A549 (cell line): ENCODE data around the gene COX4I1.

ENCODE experiments used
- BHLHE40 ChIP-seq: IDR thresholded peaks from 2 replicates; pipeline ENCODE4 v1.6.1; 2012; ENCODE audit warnings: low read depth, low read length, inconsistent platforms
- FOSL2 ChIP-seq, 2 experiments: fragments of 450-650 bp in 1 of 2; fragments of >200 bp in 1 of 2; sonication (Bioruptor Twin) in 1 of 2; formaldehyde crosslinking; IDR thresholded peaks; 2 replicates each; pipeline versions ENCODE4 v1.5.0 to v1.6.1; 2016 to 2020; ENCODE audit warnings: mild to moderate bottlenecking in 1 of 2, moderate library complexity in 1 of 2
- GATA3 ChIP-seq: IDR thresholded peaks from 2 replicates; pipeline ENCODE4 v1.6.1; 2012; ENCODE audit warnings: borderline replicate concordance
- POLR2A ChIP-seq: IDR thresholded peaks from 2 replicates; pipeline ENCODE4 v1.6.1; 2012; ENCODE audit warnings: mild to moderate bottlenecking, low read length
- TF ChIP-seq, protein P1 (sequence below): IDR thresholded peaks from 2 replicates; pipeline ENCODE4 v1.6.1; 2012
- TF ChIP-seq, protein P2 (sequence below): fragments of 250-450 bp; sonication (Bioruptor Pico); IDR thresholded peaks from 2 replicates; pipeline ENCODE4 v1.5.0; 2021; ENCODE audit warnings: mild to moderate bottlenecking, moderate library complexity, borderline replicate concordance
- TF ChIP-seq, protein P3 (sequence below): fragments of >200 bp; sonication (Bioruptor Twin); formaldehyde crosslinking; IDR thresholded peaks from 3 replicates; pipeline ENCODE4 v1.5.1; 2016
- TF ChIP-seq, protein P4 (sequence below): fragments of 200-600 bp; sonication (generic); IDR thresholded peaks from 2 replicates; pipeline ENCODE4 v1.6.1; 2016; ENCODE audit warnings: antibody characterized with exemption, mild to moderate bottlenecking, moderate library complexity

- no peak for TF ChIP-seq POLR2A
- TF ChIP-seq, protein P1, sequence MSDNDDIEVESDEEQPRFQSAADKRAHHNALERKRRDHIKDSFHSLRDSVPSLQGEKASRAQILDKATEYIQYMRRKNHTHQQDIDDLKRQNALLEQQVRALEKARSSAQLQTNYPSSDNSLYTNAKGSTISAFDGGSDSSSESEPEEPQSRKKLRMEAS = no peak
- TF ChIP-seq, protein P2, sequence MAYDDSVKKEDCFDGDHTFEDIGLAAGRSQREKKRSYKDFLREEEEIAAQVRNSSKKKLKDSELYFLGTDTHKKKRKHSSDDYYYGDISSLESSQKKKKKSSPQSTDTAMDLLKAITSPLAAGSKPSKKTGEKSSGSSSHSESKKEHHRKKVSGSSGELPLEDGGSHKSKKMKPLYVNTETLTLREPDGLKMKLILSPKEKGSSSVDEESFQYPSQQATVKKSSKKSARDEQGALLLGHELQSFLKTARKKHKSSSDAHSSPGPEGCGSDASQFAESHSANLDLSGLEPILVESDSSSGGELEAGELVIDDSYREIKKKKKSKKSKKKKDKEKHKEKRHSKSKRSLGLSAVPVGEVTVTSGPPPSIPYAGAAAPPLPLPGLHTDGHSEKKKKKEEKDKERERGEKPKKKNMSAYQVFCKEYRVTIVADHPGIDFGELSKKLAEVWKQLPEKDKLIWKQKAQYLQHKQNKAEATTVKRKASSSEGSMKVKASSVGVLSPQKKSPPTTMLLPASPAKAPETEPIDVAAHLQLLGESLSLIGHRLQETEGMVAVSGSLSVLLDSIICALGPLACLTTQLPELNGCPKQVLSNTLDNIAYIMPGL = no peak
- no peak for TF ChIP-seq GATA3
- TF ChIP-seq, protein P3, sequence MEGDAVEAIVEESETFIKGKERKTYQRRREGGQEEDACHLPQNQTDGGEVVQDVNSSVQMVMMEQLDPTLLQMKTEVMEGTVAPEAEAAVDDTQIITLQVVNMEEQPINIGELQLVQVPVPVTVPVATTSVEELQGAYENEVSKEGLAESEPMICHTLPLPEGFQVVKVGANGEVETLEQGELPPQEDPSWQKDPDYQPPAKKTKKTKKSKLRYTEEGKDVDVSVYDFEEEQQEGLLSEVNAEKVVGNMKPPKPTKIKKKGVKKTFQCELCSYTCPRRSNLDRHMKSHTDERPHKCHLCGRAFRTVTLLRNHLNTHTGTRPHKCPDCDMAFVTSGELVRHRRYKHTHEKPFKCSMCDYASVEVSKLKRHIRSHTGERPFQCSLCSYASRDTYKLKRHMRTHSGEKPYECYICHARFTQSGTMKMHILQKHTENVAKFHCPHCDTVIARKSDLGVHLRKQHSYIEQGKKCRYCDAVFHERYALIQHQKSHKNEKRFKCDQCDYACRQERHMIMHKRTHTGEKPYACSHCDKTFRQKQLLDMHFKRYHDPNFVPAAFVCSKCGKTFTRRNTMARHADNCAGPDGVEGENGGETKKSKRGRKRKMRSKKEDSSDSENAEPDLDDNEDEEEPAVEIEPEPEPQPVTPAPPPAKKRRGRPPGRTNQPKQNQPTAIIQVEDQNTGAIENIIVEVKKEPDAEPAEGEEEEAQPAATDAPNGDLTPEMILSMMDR = no peak
- no peak for TF ChIP-seq BHLHE40
- no peak for TF ChIP-seq FOSL2 (IDR thresholded peaks at IDR 0.05)
- no peak for TF ChIP-seq FOSL2 (CRISPR knock-in tag; IDR thresholded peaks at IDR 0.05)
- TF ChIP-seq, protein P4, sequence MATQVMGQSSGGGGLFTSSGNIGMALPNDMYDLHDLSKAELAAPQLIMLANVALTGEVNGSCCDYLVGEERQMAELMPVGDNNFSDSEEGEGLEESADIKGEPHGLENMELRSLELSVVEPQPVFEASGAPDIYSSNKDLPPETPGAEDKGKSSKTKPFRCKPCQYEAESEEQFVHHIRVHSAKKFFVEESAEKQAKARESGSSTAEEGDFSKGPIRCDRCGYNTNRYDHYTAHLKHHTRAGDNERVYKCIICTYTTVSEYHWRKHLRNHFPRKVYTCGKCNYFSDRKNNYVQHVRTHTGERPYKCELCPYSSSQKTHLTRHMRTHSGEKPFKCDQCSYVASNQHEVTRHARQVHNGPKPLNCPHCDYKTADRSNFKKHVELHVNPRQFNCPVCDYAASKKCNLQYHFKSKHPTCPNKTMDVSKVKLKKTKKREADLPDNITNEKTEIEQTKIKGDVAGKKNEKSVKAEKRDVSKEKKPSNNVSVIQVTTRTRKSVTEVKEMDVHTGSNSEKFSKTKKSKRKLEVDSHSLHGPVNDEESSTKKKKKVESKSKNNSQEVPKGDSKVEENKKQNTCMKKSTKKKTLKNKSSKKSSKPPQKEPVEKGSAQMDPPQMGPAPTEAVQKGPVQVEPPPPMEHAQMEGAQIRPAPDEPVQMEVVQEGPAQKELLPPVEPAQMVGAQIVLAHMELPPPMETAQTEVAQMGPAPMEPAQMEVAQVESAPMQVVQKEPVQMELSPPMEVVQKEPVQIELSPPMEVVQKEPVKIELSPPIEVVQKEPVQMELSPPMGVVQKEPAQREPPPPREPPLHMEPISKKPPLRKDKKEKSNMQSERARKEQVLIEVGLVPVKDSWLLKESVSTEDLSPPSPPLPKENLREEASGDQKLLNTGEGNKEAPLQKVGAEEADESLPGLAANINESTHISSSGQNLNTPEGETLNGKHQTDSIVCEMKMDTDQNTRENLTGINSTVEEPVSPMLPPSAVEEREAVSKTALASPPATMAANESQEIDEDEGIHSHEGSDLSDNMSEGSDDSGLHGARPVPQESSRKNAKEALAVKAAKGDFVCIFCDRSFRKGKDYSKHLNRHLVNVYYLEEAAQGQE = no peak
Observed at GRCh38 chr16:85826686-85827247, 27.3 kb downstream of the COX4I1 start.
